HepG2 (cell line): ENCODE measurements around the gene XPO5. TPM values are rescaled to one million over a fixed set of nuclear protein-coding genes. Genes with fewer than 3 reads are reported as not detected.

ENCODE experiments used
- ATAC-seq: fragments of 200-7000 bp; cut with Tn5 transposase; 3 replicates; pipeline ENCODE4 v1.9.1; 2020; ENCODE audit warnings: mild to moderate bottlenecking, moderate library complexity
- BruUV-seq: library from RNA; stranded (reverse); fragments of 400-500 nt; replicated peaks from 2 replicates; lab custom pipeline; 2021; lab: Mats Ljungman, UMichigan
- CTCF ChIA-PET: fragments of 300-600 bp; formaldehyde crosslinking; extraction: SDS; loops from one replicate; lab custom pipeline; 2021; ENCODE audit warnings: low total read pairs, inconsistent platforms, low intra/inter-chr PET ratio; lab: Yijun Ruan, JAX
- POLR2A ChIA-PET: fragments of 350-600 bp; sonication (Branson Sonifier 250); formaldehyde crosslinking; loops from one replicate; lab custom pipeline; 2020; ENCODE audit warnings: antibody characterized with exemption, inconsistent platforms; lab: Yijun Ruan, JAX
- DNase-seq: peaks from one replicate; pipeline ENCODE4 v3.0.0-alpha.2; 2015; ENCODE audit warnings: low spot score
- FAIRE-seq: peaks from 3 replicates; lab custom pipeline; 2011; peaks lifted over from hg19 to GRCh38; lab: Jason Lieb, UNC
- H2AFZ ChIP-seq: one replicate; pipeline ENCODE4 v1.6.1; 2011; ENCODE audit warnings: low read length, inconsistent platforms
- H3K27ac ChIP-seq: fragments of 300-600 bp; 3 replicates; pipeline ENCODE4 v1.8.0; 2011; ENCODE audit warnings: mixed run types, mild to moderate bottlenecking, mixed read lengths, low read length, inconsistent platforms; ENCODE audit not compliant: insufficient read depth; ENCODE audit errors: extremely low read length
- H3K27me3 ChIP-seq, 2 experiments: fragments of 200-600 bp in 1 of 2; 2 replicates in 1 of 2; 3 replicates in 1 of 2; pipeline versions ENCODE4 v1.6.0 to v1.8.0; 2011; ENCODE audit warnings: low read length in 2 of 2, mild to moderate bottlenecking in 2 of 2, moderate library complexity in 2 of 2, inconsistent platforms in 1 of 2; ENCODE audit not compliant: insufficient read depth in 2 of 2, control insufficient read depth in 1 of 2
- H3K36me3 ChIP-seq, 2 experiments: fragments of 200-600 bp in 1 of 2; replicated peaks in 1 of 2; 2 replicates in 1 of 2; 3 replicates in 1 of 2; pipeline versions ENCODE4 v1.5.1 to v1.8.0; 2011; ENCODE audit warnings: low read length in 2 of 2, inconsistent platforms in 1 of 2; ENCODE audit not compliant: insufficient read depth in 2 of 2, control insufficient read depth in 1 of 2
- H3K4me1 ChIP-seq: 2 replicates; pipeline ENCODE4 v1.5.1; 2012; ENCODE audit warnings: low read length, inconsistent platforms; ENCODE audit not compliant: insufficient read depth
- H3K4me2 ChIP-seq: 2 replicates; pipeline ENCODE4 v1.6.0; 2011; ENCODE audit warnings: low read depth, low read length, inconsistent platforms
- H3K4me3 ChIP-seq, 3 experiments: fragments of 200-600 bp in 1 of 3; sonication (generic), shearing (Covaris generic) in 1 of 3; replicated peaks in 1 of 3; 2 replicates each; pipeline ENCODE4 v1.5.1; 2011 to 2016; ENCODE audit warnings: low read length in 3 of 3, inconsistent platforms in 2 of 3, low read depth in 2 of 3, mild to moderate bottlenecking in 2 of 3, control low read depth in 1 of 3, mixed read lengths in 1 of 3; ENCODE audit not compliant: insufficient read depth in 1 of 3
- H3K79me2 ChIP-seq: one replicate; pipeline ENCODE4 v1.6.1; 2011; ENCODE audit warnings: low read length, inconsistent platforms; ENCODE audit not compliant: insufficient read depth
- H3K9ac ChIP-seq: 2 replicates; pipeline ENCODE4 v1.6.0; 2011; ENCODE audit warnings: mild to moderate bottlenecking, low read depth, low read length, inconsistent platforms; ENCODE audit not compliant: insufficient read depth
- H3K9me3 ChIP-seq: 2 replicates; pipeline ENCODE4 v1.5.1; 2012; ENCODE audit warnings: mild to moderate bottlenecking, low read length
- H4K20me1 ChIP-seq: 2 replicates; pipeline ENCODE4 v1.6.0; 2011; ENCODE audit warnings: inconsistent platforms, mild to moderate bottlenecking, low read length, moderate library complexity; ENCODE audit not compliant: insufficient read depth
- NKX3-1 ChIP-seq: sonication (generic); formaldehyde crosslinking; IDR thresholded peaks from 2 replicates; pipeline ENCODE4 v1.5.0; 2020; ENCODE audit warnings: missing genetic modification reagents
- POLR2G ChIP-seq: fragments of 200-400 bp; formaldehyde crosslinking; IDR thresholded peaks from 2 replicates; pipeline ENCODE4 v1.6.1; 2018; ENCODE audit warnings: mild to moderate bottlenecking, low read depth, low read length, moderate library complexity
- SIX4 ChIP-seq: sonication (generic); formaldehyde crosslinking; IDR thresholded peaks from 2 replicates; pipeline ENCODE4 v1.4.0; 2020; ENCODE audit warnings: missing genetic modification reagents
- ZBTB20 ChIP-seq: sonication (generic); formaldehyde crosslinking; IDR thresholded peaks from 2 replicates; pipeline ENCODE4 v1.8.1; 2023; ENCODE audit warnings: missing genetic modification reagents, low read depth, mild to moderate bottlenecking, borderline replicate concordance
- ZNF234 ChIP-seq: sonication (generic); formaldehyde crosslinking; conservative IDR thresholded peaks from 2 replicates; pipeline ENCODE4 v1.5.1; 2020; ENCODE audit warnings: mild to moderate bottlenecking, missing genetic modification reagents
- ZNF446 ChIP-seq: sonication (generic); formaldehyde crosslinking; IDR thresholded peaks from 2 replicates; pipeline ENCODE4 v1.5.0; 2020; ENCODE audit warnings: mild to moderate bottlenecking, missing genetic modification reagents
- ZNF614 ChIP-seq: IDR thresholded peaks from 2 replicates; pipeline ENCODE4 v1.6.1; 2018; ENCODE audit warnings: missing biosample characterization, missing genetic modification reagents, inconsistent platforms, borderline replicate concordance
- ZNF644 ChIP-seq: IDR thresholded peaks from 2 replicates; pipeline ENCODE4 v1.6.1; 2016; ENCODE audit warnings: low read depth
- WGBS: methylation state at CpG from one replicate; pipeline ENCODE4 v1.1.6; 2017; ENCODE audit warnings: low lambda C conversion rate; 5-methylcytosine and 5-hydroxymethylcytosine counted together
- in situ Hi-C: cut with HindIII; loops from 2 replicates; pipeline ENCODE4 v1.10.0; 2017; ENCODE audit warnings: low pct_unique_long_range_greater_than_20kb; ENCODE audit not compliant: extremely low pct_ligation_motif_present
- intact Hi-C: fragments of 100-400 bp; cut with micrococcal nuclease; formaldehyde crosslinking; loops from one replicate; pipeline ENCODE4 v1.10.0; 2022; ENCODE audit not compliant: unreplicated experiment
- polyA plus RNA-seq, 8 experiments: library from polyadenylated mRNA; depleted of rRNA in 3 of 8; stranded (reverse) in 7 of 8; unstranded in 1 of 8; fragments of >200 nt; fragmentation: Illumina TruSeq in 4 of 8; extraction: Trizol in 4 of 8; gene quantifications; 2 replicates each; pipeline versions ENCODE4 v1.2.1 to v1.2.3, GENCODE V29; 2011 to 2016; ENCODE audit warnings: low read depth in 4 of 8, missing spikeins in 1 of 8, mixed read lengths in 1 of 8; ENCODE audit not compliant: insufficient read depth in 1 of 8
- total RNA-seq, 5 experiments: library from RNA; depleted of rRNA; stranded (reverse); fragments of >200 nt; fragmentation: Illumina TruSeq; extraction: Trizol; gene quantifications; 2 replicates each; pipeline ENCODE4 v1.2.3, GENCODE V29; 2016; ENCODE audit warnings: low read depth in 1 of 5
- TF ChIP-seq, protein P1 (sequence below): sonication (generic); formaldehyde crosslinking; IDR thresholded peaks from 2 replicates; pipeline ENCODE4 v1.9.0; 2021; ENCODE audit warnings: mild to moderate bottlenecking, missing genetic modification reagents
- TF ChIP-seq, protein P2 (sequence below): sonication (generic); formaldehyde crosslinking; IDR thresholded peaks from 2 replicates; pipeline ENCODE4 v1.5.1; 2020; ENCODE audit warnings: mild to moderate bottlenecking, moderate library complexity, missing genetic modification reagents
- TF ChIP-seq, protein P3 (sequence below): IDR thresholded peaks from 2 replicates; pipeline ENCODE4 v1.6.1; 2016; ENCODE audit warnings: missing biosample characterization, missing genetic modification reagents, low read depth

Gene XPO5
- total and polyA plus RNA-seq, 2 of the 13 experiments (the other 11 are each of a cell fraction or from before 2014, with no cell fraction given) = 52.2 to 68.0 TPM

DNA sequence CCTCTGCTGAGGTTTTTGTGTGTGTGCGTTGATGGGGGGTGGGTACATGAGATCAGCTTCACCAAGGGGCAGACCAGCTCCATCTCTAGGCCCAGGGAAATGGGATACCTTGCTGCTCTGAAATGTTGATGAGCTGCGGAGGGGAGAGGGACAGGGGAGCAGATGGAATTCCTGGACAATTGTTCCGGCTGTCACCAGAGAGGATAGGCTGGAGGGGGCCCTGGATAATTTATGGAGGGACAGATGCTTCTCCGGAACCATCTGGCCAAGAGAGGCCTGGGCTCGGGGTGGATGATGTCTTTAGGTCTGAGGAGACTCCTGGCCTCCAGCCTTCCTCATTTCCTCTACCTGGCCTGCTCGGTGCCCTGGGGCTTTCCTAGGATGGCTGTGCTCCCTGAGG is 100.3 kb downstream of the XPO5 start:
- POLR2A ChIA-PET = interaction anchor here (1.1 kb wide), 1 partner anchor 10 kb away, joined by 3 read pairs; no protein-coding TSS in a partner anchor
- BruUV-seq = no TSS peak
- Histone ChIP-seq H4K20me1 (no peaks in the 10 kb centered on the region), H3K9ac (no peak overlapping the region), H3K4me3 (no peak overlapping the region), H3K79me2 (peaks cover 21% of the 10 kb centered on the region), H3K27me3 (no peaks in the 10 kb centered on the region; a peak in 1 of 5 replicates), H2AFZ (no peak overlapping the region), H3K36me3 (no peaks in the 10 kb centered on the region; a peak in 1 of 5 replicates), H3K4me2 (no peak overlapping the region), H3K4me1 (peaks cover 34% of the 10 kb centered on the region), H3K9me3 (no peaks in the 10 kb centered on the region), H3K27ac (no peak overlapping the region)
- in situ Hi-C loops = no loop called here
- intact Hi-C loops = no loop called here
- FAIRE-seq (no peak), DNase-seq (no peak), ATAC-seq (no peak)
- WGBS = 35% methylated on average over 6 of the region's 6 CpGs
- CTCF ChIA-PET = no interaction called here
- no peak for TF ChIP-seq ZNF446 (CRISPR knock-in tag)
- TF ChIP-seq, protein P1, sequence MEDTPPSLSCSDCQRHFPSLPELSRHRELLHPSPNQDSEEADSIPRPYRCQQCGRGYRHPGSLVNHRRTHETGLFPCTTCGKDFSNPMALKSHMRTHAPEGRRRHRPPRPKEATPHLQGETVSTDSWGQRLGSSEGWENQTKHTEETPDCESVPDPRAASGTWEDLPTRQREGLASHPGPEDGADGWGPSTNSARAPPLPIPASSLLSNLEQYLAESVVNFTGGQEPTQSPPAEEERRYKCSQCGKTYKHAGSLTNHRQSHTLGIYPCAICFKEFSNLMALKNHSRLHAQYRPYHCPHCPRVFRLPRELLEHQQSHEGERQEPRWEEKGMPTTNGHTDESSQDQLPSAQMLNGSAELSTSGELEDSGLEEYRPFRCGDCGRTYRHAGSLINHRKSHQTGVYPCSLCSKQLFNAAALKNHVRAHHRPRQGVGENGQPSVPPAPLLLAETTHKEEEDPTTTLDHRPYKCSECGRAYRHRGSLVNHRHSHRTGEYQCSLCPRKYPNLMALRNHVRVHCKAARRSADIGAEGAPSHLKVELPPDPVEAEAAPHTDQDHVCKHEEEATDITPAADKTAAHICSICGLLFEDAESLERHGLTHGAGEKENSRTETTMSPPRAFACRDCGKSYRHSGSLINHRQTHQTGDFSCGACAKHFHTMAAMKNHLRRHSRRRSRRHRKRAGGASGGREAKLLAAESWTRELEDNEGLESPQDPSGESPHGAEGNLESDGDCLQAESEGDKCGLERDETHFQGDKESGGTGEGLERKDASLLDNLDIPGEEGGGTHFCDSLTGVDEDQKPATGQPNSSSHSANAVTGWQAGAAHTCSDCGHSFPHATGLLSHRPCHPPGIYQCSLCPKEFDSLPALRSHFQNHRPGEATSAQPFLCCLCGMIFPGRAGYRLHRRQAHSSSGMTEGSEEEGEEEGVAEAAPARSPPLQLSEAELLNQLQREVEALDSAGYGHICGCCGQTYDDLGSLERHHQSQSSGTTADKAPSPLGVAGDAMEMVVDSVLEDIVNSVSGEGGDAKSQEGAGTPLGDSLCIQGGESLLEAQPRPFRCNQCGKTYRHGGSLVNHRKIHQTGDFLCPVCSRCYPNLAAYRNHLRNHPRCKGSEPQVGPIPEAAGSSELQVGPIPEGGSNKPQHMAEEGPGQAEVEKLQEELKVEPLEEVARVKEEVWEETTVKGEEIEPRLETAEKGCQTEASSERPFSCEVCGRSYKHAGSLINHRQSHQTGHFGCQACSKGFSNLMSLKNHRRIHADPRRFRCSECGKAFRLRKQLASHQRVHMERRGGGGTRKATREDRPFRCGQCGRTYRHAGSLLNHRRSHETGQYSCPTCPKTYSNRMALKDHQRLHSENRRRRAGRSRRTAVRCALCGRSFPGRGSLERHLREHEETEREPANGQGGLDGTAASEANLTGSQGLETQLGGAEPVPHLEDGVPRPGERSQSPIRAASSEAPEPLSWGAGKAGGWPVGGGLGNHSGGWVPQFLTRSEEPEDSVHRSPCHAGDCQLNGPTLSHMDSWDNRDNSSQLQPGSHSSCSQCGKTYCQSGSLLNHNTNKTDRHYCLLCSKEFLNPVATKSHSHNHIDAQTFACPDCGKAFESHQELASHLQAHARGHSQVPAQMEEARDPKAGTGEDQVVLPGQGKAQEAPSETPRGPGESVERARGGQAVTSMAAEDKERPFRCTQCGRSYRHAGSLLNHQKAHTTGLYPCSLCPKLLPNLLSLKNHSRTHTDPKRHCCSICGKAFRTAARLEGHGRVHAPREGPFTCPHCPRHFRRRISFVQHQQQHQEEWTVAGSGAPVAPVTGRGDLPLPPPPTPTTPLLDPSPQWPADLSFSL = no peak
- TF ChIP-seq ZNF644 (CRISPR knock-in tag) = no peak
- no peak for TF ChIP-seq POLR2G
- TF ChIP-seq ZBTB20 = no peak
- no peak for TF ChIP-seq SIX4 (CRISPR knock-in tag)
- TF ChIP-seq ZNF614 = no peak
- TF ChIP-seq, protein P2, sequence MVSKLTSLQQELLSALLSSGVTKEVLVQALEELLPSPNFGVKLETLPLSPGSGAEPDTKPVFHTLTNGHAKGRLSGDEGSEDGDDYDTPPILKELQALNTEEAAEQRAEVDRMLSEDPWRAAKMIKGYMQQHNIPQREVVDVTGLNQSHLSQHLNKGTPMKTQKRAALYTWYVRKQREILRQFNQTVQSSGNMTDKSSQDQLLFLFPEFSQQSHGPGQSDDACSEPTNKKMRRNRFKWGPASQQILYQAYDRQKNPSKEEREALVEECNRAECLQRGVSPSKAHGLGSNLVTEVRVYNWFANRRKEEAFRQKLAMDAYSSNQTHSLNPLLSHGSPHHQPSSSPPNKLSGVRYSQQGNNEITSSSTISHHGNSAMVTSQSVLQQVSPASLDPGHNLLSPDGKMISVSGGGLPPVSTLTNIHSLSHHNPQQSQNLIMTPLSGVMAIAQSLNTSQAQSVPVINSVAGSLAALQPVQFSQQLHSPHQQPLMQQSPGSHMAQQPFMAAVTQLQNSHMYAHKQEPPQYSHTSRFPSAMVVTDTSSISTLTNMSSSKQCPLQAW = no peak
- TF ChIP-seq, protein P3, sequence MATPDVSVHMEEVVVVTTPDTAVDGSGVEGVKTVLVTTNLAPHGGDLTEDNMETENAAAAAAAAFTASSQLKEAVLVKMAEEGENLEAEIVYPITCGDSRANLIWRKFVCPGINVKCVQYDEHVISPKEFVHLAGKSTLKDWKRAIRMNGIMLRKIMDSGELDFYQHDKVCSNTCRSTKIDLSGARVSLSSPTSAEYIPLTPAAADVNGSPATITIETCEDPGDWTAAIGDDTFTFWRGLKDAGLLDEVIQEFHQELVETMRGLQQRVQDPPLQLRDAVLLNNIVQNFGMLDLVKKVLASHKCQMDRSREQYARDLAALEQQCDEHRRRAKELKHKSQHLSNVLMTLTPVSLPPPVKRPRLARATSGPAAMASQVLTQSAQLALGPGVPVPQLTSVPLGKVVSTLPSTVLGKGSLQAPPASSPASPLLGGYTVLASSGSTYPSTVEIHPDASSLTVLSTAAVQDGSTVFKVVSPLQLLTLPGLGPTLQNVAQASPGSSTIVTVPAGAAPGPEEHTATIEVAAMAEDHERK (CRISPR knock-in tag) = no peak
- no peak for TF ChIP-seq ZNF234 (CRISPR knock-in tag)
- no peak for TF ChIP-seq NKX3-1 (CRISPR knock-in tag)
